HG02610 (cell line): ENCODE results near the gene BICDL2.
"Not testable (repeated sequence)": the region's sequence is repeated elsewhere in the genome, so short reads cannot be mapped to it uniquely, and the experiment has no call there.

Experiments
- ATAC-seq: cut with Tn5 transposase; IDR thresholded peaks from one replicate; pipeline ENCODE4 v1.9.1; 2021; ENCODE audit warnings: mild to moderate bottlenecking, moderate library complexity; ENCODE audit not compliant: unreplicated experiment

The BICDL2 gene

GRCh38 chr16:3065742-3066439 lies 29.1 kb upstream of the BICDL2 start:
- ATAC-seq, result no peak

- no peak for ATAC-seq
Measured at GRCh38 chr16:3065069-3065741, 28.5 kb upstream of the BICDL2 start, which contains the start of gene IL32. TSS of gene IL32 (plus strand) at chr16:3065640. CDS start at chr16:3065812, 172 bp downstream.

DNA sequence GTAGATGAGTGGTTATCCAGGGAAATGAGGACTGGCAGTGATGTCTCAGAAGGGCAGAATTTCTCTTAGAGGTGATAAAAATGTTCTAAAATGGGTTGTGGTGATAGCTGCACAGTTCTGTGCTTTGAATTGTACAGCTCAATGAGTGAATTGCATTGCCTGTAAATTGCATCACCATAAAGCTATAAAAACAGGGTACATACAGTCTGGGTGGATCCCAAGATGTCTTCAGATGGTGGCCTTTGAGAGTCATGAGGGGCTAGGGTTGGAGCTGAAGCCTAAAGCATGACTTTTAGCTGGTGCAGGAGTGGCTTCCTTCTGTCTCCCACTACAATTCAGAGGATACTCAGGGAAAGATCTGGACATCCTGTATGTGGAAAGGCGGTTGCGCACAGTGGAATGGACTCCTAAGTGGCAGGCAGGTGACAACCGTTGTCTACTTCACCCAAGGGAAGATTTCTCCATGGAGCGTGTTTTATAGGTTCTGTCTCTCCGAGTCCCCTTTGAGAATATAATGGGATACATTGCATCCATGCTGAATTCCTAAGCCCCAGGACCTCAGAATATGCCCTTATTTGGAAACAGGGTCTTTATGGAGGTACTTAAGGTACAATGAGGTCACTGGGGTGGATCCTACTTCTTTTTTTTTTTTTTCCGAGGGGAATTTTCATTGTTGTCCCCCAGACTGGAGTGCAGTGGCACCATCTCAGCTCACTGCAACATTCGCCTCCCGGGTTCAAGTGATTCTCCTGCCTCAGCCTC lies 27.1 kb upstream of the BICDL2 start:
- ATAC-seq, result no peak

DNA sequence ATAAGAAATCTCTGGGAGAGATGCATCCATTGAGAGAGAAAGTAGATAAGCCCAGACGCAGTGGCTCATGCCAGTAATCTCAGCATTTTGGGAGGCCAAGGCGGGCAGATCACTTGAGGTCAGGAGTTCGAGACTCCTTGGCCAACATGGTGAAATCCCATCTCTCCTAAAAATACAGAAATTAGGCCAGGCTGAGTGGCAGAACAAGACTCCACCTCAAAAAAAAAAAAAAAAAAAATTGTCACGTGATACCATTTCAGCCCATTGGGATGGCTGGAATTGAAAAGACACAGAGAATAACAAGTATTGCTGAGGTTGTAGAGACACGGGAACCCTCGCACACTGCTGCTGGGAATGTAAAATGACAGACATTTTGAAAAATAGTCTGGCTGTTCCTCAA lies 25.8 kb upstream of the BICDL2 start:
- ATAC-seq, result no peak

DNA sequence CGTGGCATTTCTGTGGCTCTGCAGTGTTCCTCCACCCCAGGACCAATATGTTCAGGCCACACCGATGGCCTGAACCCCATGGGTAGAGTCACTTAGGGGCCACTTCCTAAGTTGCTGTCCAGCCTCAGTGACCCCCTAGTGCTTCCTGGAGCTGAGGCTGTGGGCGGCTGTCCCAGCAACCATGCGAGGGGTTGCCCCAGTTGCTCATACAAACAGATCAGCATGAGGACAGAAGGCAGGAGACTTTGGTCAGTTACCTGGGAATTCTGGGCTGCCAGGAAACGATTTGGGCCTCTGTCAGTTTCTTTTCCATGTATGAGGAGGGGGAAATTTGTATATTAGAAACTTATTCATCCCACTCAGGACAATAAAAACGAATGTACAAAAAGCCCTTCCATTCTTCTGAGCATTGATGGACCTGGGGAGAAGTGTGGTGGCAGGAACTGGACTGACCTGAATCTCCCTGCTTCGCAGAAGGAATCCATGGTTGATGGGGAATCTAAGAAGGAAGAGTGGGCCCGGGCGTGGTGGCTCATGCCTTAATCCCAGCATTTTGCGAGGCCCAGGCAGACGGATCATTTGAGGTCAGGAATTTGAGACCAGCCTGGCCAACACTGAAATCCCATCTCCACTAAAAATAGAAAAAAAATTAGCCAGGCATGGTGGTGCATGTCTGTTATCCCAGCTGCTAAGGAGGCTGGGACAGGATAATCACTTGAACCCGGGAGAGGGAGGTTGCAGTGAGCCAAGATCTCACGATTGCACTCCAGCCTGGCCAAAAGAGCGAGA lies 23.8 kb upstream of the BICDL2 start:
- ATAC-seq, result no peak

- ATAC-seq, result no peak
Measured at GRCh38 chr16:3059723-3060242, 23.0 kb upstream of the BICDL2 start.

DNA sequence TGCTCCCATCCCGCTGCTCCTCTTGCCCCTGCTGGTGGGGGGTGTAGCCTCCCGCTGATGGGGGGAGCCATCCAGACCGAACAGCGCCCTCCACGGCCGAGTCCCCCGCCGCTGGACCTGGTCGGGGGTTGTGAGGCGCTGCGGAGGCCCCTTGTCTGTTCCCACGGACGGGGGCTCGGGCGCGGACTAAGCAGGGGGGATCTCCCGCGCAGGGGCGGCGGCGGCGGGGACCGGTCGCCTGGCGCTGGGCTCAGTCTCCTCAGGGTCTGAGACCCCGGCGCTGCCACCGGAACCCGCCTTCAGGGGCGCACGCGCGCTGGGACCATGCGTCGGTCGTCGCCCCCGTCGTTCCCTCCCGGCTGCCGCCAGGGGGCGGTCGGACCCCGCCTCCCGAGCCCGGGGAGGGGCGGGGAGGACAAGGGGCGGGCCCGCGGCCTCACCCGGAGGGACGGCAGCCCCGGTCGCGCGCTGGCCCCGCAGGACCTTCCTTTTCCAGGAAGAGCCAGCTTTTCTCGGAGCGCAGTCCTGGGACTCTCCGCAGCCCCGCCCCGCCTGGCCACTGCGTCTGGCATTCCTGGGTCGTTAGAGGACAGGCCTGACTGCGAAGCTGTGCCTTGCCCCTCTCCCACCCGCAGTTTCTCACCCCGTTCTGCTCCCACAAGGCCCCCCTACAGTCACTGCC lies 22.4 kb upstream of the BICDL2 start:
- ATAC-seq, result peak; percentile 81

- no peak for ATAC-seq
Measured at GRCh38 chr16:3058139-3059030, 21.6 kb upstream of the BICDL2 start.

- no peak for ATAC-seq
Measured at GRCh38 chr16:3057181-3058138, 20.7 kb upstream of the BICDL2 start.

DNA sequence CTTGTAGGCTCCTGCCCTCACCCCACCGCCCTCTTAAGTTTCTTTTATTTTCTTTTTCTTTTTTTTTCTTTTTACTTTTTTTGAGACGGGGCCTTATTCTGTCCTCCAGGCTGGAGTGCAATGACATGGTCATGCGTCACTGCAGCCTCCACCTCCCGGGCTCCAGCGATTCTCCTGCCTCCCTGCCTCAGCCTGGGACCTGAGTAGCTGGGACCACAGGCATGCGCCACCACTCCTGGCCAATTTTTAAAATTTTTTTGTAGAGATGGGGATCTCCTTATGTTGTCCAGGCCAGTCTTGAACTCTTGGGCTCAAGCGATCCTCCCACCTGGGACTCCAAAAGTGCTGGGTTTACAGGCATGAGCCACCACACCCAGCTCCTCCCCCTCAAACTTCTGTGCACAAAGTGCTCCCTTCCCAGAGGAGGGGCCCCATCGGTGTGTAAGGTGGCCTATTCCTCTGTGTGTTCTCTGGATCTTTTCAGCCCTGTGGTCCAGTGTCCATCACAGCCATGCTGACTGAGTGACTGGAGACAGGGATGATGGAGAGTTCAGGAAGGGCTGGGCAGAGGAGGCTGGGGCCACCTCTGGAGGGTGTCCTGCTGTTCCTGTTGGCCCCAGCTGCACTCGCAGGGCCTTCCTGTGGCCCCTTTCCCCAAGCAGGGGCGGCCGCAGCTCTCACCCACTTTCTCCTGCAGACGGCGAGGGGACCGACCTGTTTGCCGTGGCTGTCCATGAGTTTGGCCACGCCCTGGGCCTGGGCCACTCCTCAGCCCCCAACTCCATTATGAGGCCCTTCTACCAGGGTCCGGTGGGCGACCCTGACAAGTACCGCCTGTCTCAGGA lies 19.8 kb upstream of the BICDL2 start:
- ATAC-seq, result no peak

DNA sequence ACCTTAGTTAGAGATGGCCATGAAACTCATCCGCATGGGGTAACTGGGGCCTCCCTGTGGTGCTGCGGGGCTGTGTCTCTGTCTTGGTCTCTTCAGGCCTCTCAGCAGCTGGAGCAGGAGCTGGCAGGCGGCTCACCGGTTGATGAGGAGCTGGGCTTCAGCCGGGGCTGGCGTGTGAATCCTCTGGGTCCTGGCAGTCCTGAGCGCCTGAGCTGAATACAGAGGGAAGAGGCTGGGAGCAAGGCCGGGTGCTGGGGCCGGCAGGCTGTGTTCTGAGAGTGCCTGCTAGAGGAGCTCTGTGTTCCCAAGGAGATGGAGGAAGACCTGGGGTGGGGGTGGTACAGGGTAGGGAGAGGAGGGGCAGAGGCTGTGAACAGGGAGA lies 19.0 kb upstream of the BICDL2 start:
- not testable (repeated sequence) for ATAC-seq

- no peak for ATAC-seq
Measured at GRCh38 chr16:3054965-3055733, 18.4 kb upstream of the BICDL2 start.

DNA sequence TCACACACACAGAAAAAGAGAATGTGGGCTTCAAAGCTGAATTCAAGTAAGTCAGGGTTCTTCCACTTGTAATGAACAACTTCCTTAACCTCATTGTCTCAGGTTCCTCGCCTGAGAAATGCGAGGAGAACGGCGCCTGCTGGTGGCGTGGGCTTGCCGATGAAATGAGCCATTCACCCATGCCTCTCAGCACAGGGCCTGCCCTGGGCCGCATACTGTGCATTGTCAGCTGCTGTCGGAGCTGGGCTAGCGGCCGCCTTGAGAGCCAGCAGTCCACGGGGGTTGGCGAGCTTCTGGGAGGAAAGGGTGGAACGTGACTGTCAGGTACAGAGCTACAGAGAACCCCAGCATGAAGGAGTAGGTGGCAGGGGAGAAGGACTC lies 16.6 kb upstream of the BICDL2 start:
- ATAC-seq, result not testable (repeated sequence)

GRCh38 chr16:3052571-3053329 lies 16.0 kb upstream of the BICDL2 start:
- ATAC-seq, result not testable (repeated sequence)

DNA sequence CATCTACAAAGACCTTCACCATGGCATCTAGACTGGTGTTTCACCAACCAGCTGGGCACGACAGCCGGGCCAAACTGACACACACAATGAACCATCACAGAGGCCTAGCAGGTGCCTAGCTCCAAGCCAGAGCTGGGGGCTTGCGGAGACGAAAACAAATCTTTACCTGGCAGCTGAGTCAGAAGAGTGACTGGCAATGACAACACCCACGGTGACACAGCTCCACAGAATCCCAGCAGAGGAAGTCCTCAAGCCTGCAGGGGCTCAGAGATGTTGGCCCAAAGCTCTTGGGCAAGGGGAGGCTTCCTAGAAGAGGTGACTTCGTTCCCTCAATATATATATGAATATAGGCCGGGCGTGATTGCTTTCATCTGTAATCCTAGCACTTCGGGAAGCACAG lies 14.8 kb upstream of the BICDL2 start:
- no peak for ATAC-seq

GRCh38 chr16:3051009-3051408 lies 14.3 kb upstream of the BICDL2 start:
- ATAC-seq, result no peak
